ENCODE results near the gene UMODL1. TPM values are rescaled to one million over a fixed set of nuclear protein-coding genes. Genes with fewer than 3 reads are reported as not detected.

Gene UMODL1
- total and polyA plus RNA-seq, 9 donors = 0.03 to 0.20 (median 0.04) TPM; not detected in 6

DNA sequence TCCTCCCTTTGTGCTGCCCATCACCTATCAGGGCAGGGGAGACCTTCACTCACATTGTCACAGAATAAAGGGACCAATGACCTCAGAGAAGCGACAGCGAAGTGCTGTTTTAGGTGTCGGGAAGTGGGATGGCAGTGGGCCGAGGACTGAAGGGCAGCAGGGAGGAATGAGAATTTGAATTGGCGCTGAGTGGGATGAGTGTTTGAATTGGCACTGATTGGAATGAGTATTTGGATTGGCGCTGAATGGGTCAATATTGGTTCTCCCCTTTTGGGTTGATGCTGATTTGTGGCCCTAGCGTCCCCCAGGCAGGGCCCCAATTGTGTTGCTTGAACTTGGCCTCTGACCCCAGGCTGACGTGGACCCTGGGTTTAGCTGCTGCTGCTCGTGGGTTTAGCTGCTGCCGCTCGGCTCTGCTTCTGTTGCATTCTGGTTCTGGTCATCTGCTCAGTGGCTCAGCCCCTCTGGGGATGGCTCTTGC, 12.4 kb upstream of the UMODL1 start:
- H3K4me3 ChIP-seq (ENCODE audit: low read length) = no peak overlapping the region
- no peaks in the 10 kb centered on the region for H3K36me3 ChIP-seq (ENCODE audit: control insufficient read depth, insufficient read depth, low read length)
- no peak overlapping the region for H3K27ac ChIP-seq (ENCODE audit: low read length)
- peaks cover 20% of the 10 kb centered on the region for H3K27me3 ChIP-seq (ENCODE audit: control insufficient read depth, insufficient read depth, low read length)
- H3K9me3 ChIP-seq (replicated peaks; ENCODE audit: control insufficient read depth, low read depth, low read length) = no peaks in the 10 kb centered on the region
- DNase-seq = no peak
- 92% methylated on average over 11 of the region's 11 CpGs for WGBS (ENCODE audit: insufficient coverage)
- H3K4me1 ChIP-seq (ENCODE audit: control insufficient read depth, insufficient read depth, low read length) = peaks cover 10% of the 10 kb centered on the region

DNA sequence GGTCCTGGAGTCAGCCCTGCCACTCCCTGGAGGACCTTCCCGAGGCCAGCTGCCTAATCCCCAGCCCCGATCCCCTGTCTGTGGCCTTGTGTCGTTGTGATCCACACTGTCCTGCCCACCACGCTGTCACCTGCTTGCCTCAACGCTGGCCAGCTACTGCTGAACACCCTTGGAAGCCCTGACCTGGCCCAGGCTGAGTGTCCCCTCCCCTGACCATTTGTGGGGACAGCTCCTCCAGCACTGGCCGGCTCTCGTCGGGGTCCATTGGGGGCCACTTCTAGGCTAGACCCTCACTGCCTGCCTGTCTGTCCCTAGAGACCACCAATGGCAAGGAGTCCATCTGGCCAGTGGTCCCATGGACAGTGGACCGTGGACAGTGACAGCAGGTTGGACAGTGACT, 12.0 kb upstream of the UMODL1 start:
- no peaks in the 10 kb centered on the region for H3K9me3 ChIP-seq (replicated peaks; ENCODE audit: control insufficient read depth, low read depth, low read length)
- WGBS (ENCODE audit: insufficient coverage) = 78% methylated on average over 9 of the region's 9 CpGs
- H3K4me3 ChIP-seq (ENCODE audit: low read length) = no peak overlapping the region
- no peak overlapping the region for H3K27ac ChIP-seq (ENCODE audit: low read length)
- peaks cover 24% of the 10 kb centered on the region for H3K27me3 ChIP-seq (ENCODE audit: control insufficient read depth, insufficient read depth, low read length)
- H3K4me1 ChIP-seq (ENCODE audit: control insufficient read depth, insufficient read depth, low read length) = peaks cover 10% of the 10 kb centered on the region
- DNase-seq = no peak
- no peaks in the 10 kb centered on the region for H3K36me3 ChIP-seq (ENCODE audit: control insufficient read depth, insufficient read depth, low read length)

DNA sequence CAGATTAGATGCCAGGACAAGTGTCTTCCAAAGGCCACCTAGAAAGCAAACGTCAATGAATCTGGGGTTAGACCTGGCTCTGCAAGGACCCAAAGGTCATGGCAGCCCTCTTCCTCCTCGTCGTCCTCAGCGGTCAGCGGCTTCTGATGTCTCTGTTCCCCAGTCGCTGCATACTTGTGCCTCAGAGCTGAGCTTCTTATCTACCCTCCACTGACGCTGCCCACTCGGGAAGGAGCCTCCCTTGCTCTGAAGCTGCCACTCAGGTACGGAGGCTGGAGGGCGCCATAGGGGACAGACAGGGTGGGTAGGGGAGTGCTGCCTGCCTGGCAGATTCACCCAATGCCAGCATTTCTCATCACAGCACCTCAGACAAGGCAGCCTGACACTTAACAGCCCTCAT, 11.4 kb upstream of the UMODL1 start:
- H3K27me3 ChIP-seq (ENCODE audit: control insufficient read depth, insufficient read depth, low read length) = peaks cover 27% of the 10 kb centered on the region
- H3K4me1 ChIP-seq (ENCODE audit: control insufficient read depth, insufficient read depth, low read length) = peaks cover 10% of the 10 kb centered on the region

DNA sequence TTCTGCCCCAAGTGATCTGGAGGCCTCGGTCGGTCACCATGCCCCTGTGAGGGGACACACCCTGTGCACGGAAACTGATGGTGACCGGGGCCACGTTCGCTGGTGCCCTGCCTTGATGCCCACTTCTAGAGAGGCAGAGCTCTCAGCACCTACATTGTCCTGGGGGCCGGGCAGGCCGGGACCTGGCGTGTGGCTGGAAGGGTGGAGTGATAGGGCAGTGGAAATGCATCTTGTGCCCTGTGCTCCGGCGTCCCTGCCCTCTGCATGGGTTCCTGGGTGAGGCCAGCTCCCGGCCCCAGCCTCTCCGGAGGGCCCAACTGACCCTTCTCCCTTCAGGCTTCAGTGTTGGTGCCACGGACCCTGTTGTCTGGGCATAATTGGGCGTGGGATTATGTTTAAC, 11.0 kb upstream of the UMODL1 start:
- peaks cover 10% of the 10 kb centered on the region for H3K4me1 ChIP-seq (ENCODE audit: control insufficient read depth, insufficient read depth, low read length)
- WGBS (ENCODE audit: insufficient coverage) = 90% methylated on average over 15 of the region's 15 CpGs

More for the DNA sequence above, 11.4 kb upstream of the UMODL1 start:
- DNase-seq = no peak
- H3K4me3 ChIP-seq (ENCODE audit: low read length) = no peak overlapping the region
- no peak overlapping the region for H3K27ac ChIP-seq (ENCODE audit: low read length)
- H3K36me3 ChIP-seq (ENCODE audit: control insufficient read depth, insufficient read depth, low read length) = no peaks in the 10 kb centered on the region
- WGBS (ENCODE audit: insufficient coverage) = 78% methylated on average over 6 of the region's 10 CpGs
- H3K9me3 ChIP-seq (replicated peaks; ENCODE audit: control insufficient read depth, low read depth, low read length) = no peaks in the 10 kb centered on the region

DNA sequence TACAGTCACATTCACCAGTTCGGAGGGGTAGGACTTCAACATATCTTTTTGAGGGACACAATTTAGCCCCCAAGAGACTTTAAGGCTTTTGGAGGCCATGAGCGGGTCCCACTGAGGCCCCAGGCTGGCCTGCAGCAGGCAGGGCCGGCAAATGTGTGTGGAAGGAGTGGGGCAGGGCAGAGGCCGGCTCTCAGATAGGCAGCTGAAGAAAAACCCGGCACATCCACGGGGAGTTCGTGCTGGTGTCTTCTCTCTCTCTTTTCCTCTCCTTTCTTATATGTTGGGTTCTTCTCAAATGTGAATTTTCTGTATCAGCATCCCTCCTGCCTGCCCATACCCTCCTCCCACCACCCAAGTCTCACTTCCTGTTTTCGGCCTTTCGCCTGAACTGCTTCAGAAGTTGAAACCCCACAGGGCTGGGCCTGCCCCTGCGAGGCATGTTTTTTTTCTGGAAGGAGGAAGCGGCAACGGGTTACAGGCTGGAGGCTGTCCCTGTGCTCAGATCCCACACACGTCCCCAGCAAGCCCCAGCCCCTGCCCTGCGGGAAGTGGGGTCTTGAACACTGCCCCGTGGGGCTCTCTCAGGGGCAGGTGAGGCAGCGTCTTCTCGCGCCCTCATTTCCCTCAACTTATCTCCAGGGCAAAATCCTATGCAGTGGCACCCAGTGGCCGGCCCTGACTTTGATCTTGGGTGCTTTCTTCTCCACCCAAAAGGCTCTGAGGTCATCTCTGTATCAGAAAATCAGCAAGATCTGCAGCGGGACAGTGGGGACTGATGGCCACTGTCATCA, 9.7 kb upstream of the UMODL1 start:
- H3K27me3 ChIP-seq (ENCODE audit: control insufficient read depth, insufficient read depth, low read length) = peaks cover 30% of the 10 kb centered on the region
- H3K4me1 ChIP-seq (ENCODE audit: control insufficient read depth, insufficient read depth, low read length) = peaks cover 10% of the 10 kb centered on the region
- no peaks in the 10 kb centered on the region for H3K36me3 ChIP-seq (ENCODE audit: control insufficient read depth, insufficient read depth, low read length)
- H3K4me3 ChIP-seq (ENCODE audit: low read length) = no peak overlapping the region
- WGBS (ENCODE audit: insufficient coverage) = 64% methylated on average over 11 of the region's 20 CpGs
- no peak overlapping the region for H3K27ac ChIP-seq (ENCODE audit: low read length)
- peak; percentile 75 for DNase-seq
- no peaks in the 10 kb centered on the region for H3K9me3 ChIP-seq (replicated peaks; ENCODE audit: control insufficient read depth, low read depth, low read length)

More for the DNA sequence above, 11.0 kb upstream of the UMODL1 start:
- Histone ChIP-seq H3K27ac (ENCODE audit: low read length) (no peak overlapping the region), H3K4me3 (ENCODE audit: low read length) (no peak overlapping the region), H3K27me3 (ENCODE audit: control insufficient read depth, insufficient read depth, low read length) (peaks cover 29% of the 10 kb centered on the region), H3K9me3 (replicated peaks; ENCODE audit: control insufficient read depth, low read depth, low read length) (no peaks in the 10 kb centered on the region), H3K36me3 (ENCODE audit: control insufficient read depth, insufficient read depth, low read length) (no peaks in the 10 kb centered on the region)
- DNase-seq = no peak

DNA sequence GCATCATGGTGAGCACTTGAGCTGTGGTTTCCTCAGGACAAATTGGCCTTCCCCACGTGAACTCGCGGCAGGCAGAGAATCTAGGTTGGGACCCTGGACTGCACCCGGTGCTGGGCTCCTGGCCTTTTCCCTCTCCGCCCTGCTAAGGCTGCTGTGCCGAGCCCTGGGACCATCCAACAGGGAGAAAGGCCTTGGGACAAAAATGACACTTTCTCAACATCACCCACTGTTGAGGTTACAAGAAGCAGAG, 9.2 kb upstream of the UMODL1 start:
- Histone ChIP-seq H3K9me3 (replicated peaks; ENCODE audit: control insufficient read depth, low read depth, low read length) (no peaks in the 10 kb centered on the region), H3K36me3 (ENCODE audit: control insufficient read depth, insufficient read depth, low read length) (no peaks in the 10 kb centered on the region), H3K4me3 (ENCODE audit: low read length) (no peak overlapping the region), H3K4me1 (ENCODE audit: control insufficient read depth, insufficient read depth, low read length) (peaks cover 10% of the 10 kb centered on the region), H3K27ac (ENCODE audit: low read length) (no peak overlapping the region), H3K27me3 (ENCODE audit: control insufficient read depth, insufficient read depth, low read length) (peaks cover 30% of the 10 kb centered on the region)
- WGBS (ENCODE audit: insufficient coverage) = 77% methylated on average over 4 of the region's 6 CpGs
- DNase-seq = no peak

DNA sequence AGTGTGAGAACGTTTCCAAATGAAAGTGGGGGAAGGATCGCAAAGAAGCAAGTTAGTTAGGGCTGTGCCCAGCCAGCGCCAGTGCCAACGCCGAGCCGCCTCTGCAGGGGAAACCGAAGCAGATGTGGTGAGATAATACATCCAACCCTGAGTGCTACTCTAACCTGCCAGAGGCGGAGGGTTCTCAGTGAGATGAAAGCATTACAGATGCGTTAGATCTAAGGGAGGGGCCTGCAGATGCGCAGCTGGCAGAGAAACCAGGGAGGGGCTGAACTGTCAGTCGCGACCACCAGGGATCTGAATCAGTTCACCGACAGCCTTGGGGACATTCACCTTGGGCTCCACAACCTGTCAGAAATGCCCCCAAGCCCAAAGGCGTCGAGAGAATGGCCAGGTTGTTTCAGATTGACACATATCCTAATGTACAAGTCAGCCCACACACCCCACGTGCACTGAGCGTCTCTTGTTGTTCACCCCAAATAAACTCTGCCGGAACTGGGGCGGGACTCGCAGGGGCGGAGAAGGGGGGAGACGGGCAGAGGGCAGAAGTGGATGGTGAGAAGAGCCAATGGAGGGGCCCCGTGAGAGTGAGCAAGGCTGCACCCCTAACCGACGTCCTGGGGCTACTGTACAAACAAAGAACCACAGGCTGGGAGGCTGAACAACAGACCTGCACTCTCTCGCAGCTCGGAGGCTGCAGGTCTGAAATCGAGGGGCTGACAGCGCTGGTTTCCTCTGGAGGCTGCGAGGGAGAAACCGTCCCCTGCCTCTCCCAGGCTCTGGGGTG, 8.7 kb upstream of the UMODL1 start:
- no peaks in the 10 kb centered on the region for H3K9me3 ChIP-seq (replicated peaks; ENCODE audit: control insufficient read depth, low read depth, low read length)
- H3K27ac ChIP-seq (ENCODE audit: low read length) = no peak overlapping the region
- peaks cover 31% of the 10 kb centered on the region for H3K27me3 ChIP-seq (ENCODE audit: control insufficient read depth, insufficient read depth, low read length)
- no peak overlapping the region for H3K4me3 ChIP-seq (ENCODE audit: low read length)
- DNase-seq = no peak
- H3K4me1 ChIP-seq (ENCODE audit: control insufficient read depth, insufficient read depth, low read length) = peaks cover 9% of the 10 kb centered on the region
- H3K36me3 ChIP-seq (ENCODE audit: control insufficient read depth, insufficient read depth, low read length) = no peaks in the 10 kb centered on the region
- 56% methylated on average over 21 of the region's 31 CpGs for WGBS (ENCODE audit: insufficient coverage)

DNA sequence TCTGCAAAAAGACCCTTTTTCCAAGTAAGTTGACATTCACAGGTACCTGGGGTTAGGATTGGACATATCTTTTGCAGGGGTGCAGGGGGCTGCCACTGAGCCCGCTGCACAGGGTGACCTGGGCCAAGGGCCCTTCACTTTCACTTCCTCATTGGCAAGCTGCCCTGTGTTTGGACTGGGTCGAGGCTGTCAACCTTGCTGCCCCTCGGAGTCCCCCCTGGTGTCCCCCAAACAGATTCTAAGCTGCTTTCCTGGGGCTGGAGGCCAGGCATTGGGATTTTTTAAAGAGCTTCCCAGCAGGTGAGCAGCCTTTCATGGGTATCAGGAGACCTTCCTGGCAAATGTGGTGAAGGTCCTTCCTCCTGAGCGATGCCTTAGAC, 7.9 kb upstream of the UMODL1 start:
- Histone ChIP-seq H3K4me1 (ENCODE audit: control insufficient read depth, insufficient read depth, low read length) (peaks cover 9% of the 10 kb centered on the region), H3K9me3 (replicated peaks; ENCODE audit: control insufficient read depth, low read depth, low read length) (no peaks in the 10 kb centered on the region), H3K36me3 (ENCODE audit: control insufficient read depth, insufficient read depth, low read length) (no peaks in the 10 kb centered on the region), H3K27me3 (ENCODE audit: control insufficient read depth, insufficient read depth, low read length) (peaks cover 33% of the 10 kb centered on the region), H3K27ac (ENCODE audit: low read length) (no peak overlapping the region), H3K4me3 (ENCODE audit: low read length) (no peak overlapping the region)
- peak; percentile 40 for DNase-seq
- 28% methylated on average over 3 of the region's 4 CpGs for WGBS (ENCODE audit: insufficient coverage)

DNA sequence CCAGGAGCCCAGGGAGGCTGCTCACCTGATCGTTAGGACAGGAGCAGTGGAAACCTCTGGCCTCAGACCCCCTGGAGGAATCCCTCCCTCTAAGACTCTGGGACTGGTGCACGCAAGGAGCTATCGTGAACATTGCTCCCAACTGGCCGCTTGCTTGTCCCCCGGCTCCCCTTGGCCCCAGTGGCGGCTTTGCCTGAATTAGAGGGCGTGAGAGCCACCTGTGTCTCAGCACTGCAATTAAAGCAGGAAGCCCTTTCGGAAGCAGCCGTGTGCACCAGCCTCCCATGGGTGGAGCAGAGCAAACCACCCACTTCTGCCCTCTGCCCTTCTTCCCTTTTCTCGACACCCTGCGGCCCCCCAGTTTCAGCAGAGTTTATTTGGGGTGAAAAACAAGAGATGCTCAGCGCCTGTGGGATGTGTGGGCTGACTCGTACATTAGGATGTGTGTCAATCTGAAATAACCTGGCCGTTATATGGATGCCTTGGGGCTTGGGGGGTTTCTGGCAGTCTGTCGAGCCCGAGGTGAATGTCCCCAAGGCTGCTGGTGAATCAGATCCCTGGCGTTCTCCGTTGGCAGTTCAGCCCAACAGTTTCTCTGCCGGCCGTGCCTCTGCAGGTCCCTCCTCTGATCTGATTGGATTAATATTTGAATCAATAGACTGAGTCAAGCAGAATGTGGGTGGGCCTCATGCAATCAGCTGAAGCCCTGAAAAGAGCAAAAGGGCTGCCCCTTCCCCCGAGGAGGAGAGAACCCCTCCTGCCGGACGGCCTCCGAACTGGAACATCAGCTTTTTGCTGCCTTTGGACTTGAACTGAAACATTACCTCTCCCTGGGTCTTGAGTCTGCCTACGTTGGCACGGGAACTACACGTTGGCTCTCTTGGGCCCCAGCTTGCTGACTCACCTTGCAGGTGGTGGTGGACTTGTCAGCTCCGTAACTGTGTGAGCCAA, 7.3 kb upstream of the UMODL1 start:
- Histone ChIP-seq H3K36me3 (ENCODE audit: control insufficient read depth, insufficient read depth, low read length) (no peaks in the 10 kb centered on the region), H3K4me1 (ENCODE audit: control insufficient read depth, insufficient read depth, low read length) (peaks cover 9% of the 10 kb centered on the region), H3K27me3 (ENCODE audit: control insufficient read depth, insufficient read depth, low read length) (peaks cover 37% of the 10 kb centered on the region), H3K9me3 (replicated peaks; ENCODE audit: control insufficient read depth, low read depth, low read length) (no peaks in the 10 kb centered on the region), H3K27ac (ENCODE audit: low read length) (no peak overlapping the region), H3K4me3 (ENCODE audit: low read length) (no peak overlapping the region)
- DNase-seq = no peak
- 47% methylated on average over 19 of the region's 28 CpGs for whole genome bisulfite sequencing (ENCODE audit: insufficient coverage)

DNA sequence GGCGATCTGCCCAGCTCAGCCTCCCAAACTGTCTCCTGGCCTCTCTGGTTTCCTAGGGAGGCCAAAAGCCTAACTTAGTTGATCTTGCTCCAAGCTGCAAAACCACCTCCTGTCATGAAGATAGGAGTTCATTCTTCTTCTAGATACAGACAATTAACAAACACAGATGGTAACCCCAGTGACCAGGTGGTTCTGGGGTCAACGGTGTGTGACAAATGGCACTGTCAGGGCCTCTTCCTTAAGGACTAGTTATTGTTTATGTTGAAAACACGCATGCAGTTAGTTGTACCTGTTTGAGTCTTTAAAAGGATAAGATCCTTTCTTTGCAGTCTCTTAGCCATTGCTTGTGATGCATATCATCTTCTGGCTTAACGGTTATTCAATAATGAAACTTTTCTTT, 4.6 kb upstream of the UMODL1 start:
- 86% methylated on average over 1 of the region's 4 CpGs for WGBS (ENCODE audit: insufficient coverage)
- Histone ChIP-seq H3K4me1 (ENCODE audit: control insufficient read depth, insufficient read depth, low read length) (peaks cover 6% of the 10 kb centered on the region), H3K9me3 (replicated peaks; ENCODE audit: control insufficient read depth, low read depth, low read length) (no peaks in the 10 kb centered on the region), H3K36me3 (ENCODE audit: control insufficient read depth, insufficient read depth, low read length) (no peaks in the 10 kb centered on the region), H3K4me3 (ENCODE audit: low read length) (no peak overlapping the region), H3K27me3 (ENCODE audit: control insufficient read depth, insufficient read depth, low read length) (peaks cover 44% of the 10 kb centered on the region), H3K27ac (ENCODE audit: low read length) (no peak overlapping the region)
- no peak for DNase-seq

Measured in muscle of leg (tissue), 11 donors.